Prostate gland (tissue), 2 donors: ENCODE measurements around the gene METTL25B.

Experiments used
- CTCF ChIP-seq, 4 experiments: fragments of 200-600 bp in 2 of 4; fragments of 450-650 bp in 2 of 4; sonication (generic) in 2 of 4; IDR thresholded peaks; 1 replicate in 3 of 4; 2 replicates in 1 of 4; pipeline ENCODE4 v1.5.1; 2016 to 2019; ENCODE audit warnings: antibody characterized with exemption in 4 of 4, mild to moderate bottlenecking in 2 of 4, moderate library complexity in 2 of 4
- POLR2A ChIP-seq: fragments of 450-650 bp; IDR thresholded peaks from one replicate; pipeline ENCODE4 v1.6.1; 2016; ENCODE audit warnings: antibody characterized with exemption, mild to moderate bottlenecking
- POLR2AphosphoS5 ChIP-seq: sonication (generic); formaldehyde crosslinking; IDR thresholded peaks from one replicate; pipeline ENCODE4 v1.6.1; 2017; ENCODE audit warnings: antibody characterized with exemption

DNA sequence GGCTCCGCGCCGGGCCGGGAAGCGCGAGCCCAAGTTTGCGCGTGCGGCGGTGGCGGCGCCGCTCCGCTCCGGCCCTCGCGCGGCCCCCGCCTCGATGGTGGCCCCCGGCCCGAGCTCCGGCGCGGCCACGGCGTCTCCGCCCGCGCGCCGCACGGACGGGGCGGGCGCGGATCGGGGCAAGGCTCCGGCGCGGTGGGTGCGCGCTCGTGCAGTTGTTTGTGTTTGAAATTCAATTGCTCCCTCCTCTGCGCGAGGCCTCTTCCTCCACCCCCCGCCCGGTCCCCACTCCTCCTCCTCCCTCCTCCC, 23.1 kb downstream of the METTL25B start, which contains the start of gene HDGF:
- TF ChIP-seq POLR2AphosphoS5 (no peak), CTCF (IDR thresholded peaks at IDR 0.05) (no peak), POLR2A (no peak)
